ENCODE measurements around the gene UNKL. TPM values are rescaled to one million over a fixed set of nuclear protein-coding genes. Genes with fewer than 3 reads are reported as not detected.

The UNKL gene
- total RNA-seq, 2 donors from 2014 or later: 46.4 to 48.3 TPM

- peak overlapping the region; percentile 43 for H3K4me3 Mint-ChIP-seq
- H3K4me1 Mint-ChIP-seq: no peaks in the 10 kb centered on the region
- no peaks in the 10 kb centered on the region for H3K27me3 Mint-ChIP-seq (ENCODE audit: insufficient read depth)
- TF ChIP-seq CTCF (conservative IDR thresholded peaks at IDR 0.05): no peak
- peak; percentile 100 for DNase-seq
- Histone ChIP-seq H3K27me3 (ENCODE audit: control insufficient read depth, insufficient read depth, low read length, poor library complexity, severe bottlenecking) (peaks cover 22% of the 10 kb centered on the region), H3K9me3 (ENCODE audit: control insufficient read depth, low read length) (no peaks in the 10 kb centered on the region), H3K4me1 (ENCODE audit: control insufficient read depth, insufficient read depth, low read length) (no peaks in the 10 kb centered on the region), H3K27ac (ENCODE audit: low read depth, low read length) (no peak overlapping the region), H3K4me3 (ENCODE audit: low read length) (peak overlapping the region; percentile 71), H3K9ac (ENCODE audit: extremely low read depth, low read length, poor library complexity, severe bottlenecking) (no peak overlapping the region), H3K36me3 (ENCODE audit: control insufficient read depth, insufficient read depth, low read length) (no peaks in the 10 kb centered on the region)
- H3K9me3 Mint-ChIP-seq: no peaks in the 10 kb centered on the region
- WGBS, 2 experiments (ENCODE audit: insufficient coverage in 1 of 2, insufficient read length in 1 of 2): 11 to 20% methylated on average over 11 to 49 of the region's 49 CpGs
- H3K27ac Mint-ChIP-seq: no peak overlapping the region
- no peaks in the 10 kb centered on the region for H3K36me3 Mint-ChIP-seq (ENCODE audit: low read depth)
Measured at GRCh38 chr16:1342526-1343427, 71.7 kb downstream of the UNKL start.

GRCh38 chr16:1341495-1342420, 72.7 kb downstream of the UNKL start:
- Histone ChIP-seq H3K4me1 (ENCODE audit: control insufficient read depth, insufficient read depth, low read length) (no peaks in the 10 kb centered on the region), H3K27me3 (ENCODE audit: control insufficient read depth, insufficient read depth, low read length, poor library complexity, severe bottlenecking) (peaks cover 25% of the 10 kb centered on the region), H3K9ac (ENCODE audit: extremely low read depth, low read length, poor library complexity, severe bottlenecking) (no peak overlapping the region), H3K9me3 (ENCODE audit: control insufficient read depth, low read length) (no peaks in the 10 kb centered on the region), H3K27ac (ENCODE audit: low read depth, low read length) (no peak overlapping the region), H3K36me3 (ENCODE audit: control insufficient read depth, insufficient read depth, low read length) (no peaks in the 10 kb centered on the region), H3K4me3 (ENCODE audit: low read length) (no peak overlapping the region)
- 88 to 94% methylated on average over 23 to 39 of the region's 39 CpGs for WGBS, 2 experiments (ENCODE audit: insufficient coverage in 1 of 2, insufficient read length in 1 of 2)
- no peak overlapping the region for H3K27ac Mint-ChIP-seq
- H3K36me3 Mint-ChIP-seq (ENCODE audit: low read depth): no peaks in the 10 kb centered on the region
- H3K4me1 Mint-ChIP-seq: no peaks in the 10 kb centered on the region
- no peak overlapping the region for H3K4me3 Mint-ChIP-seq
- no peak for TF ChIP-seq CTCF (conservative IDR thresholded peaks at IDR 0.05)
- no peaks in the 10 kb centered on the region for H3K9me3 Mint-ChIP-seq
- peaks cover 2% of the 10 kb centered on the region for H3K27me3 Mint-ChIP-seq (ENCODE audit: insufficient read depth)
- no peak for DNase-seq

GRCh38 chr16:1340730-1341494, 73.6 kb downstream of the UNKL start:
- Histone ChIP-seq H3K27ac (ENCODE audit: low read depth, low read length) (no peak overlapping the region), H3K27me3 (ENCODE audit: control insufficient read depth, insufficient read depth, low read length, poor library complexity, severe bottlenecking) (peaks cover 33% of the 10 kb centered on the region), H3K9ac (ENCODE audit: extremely low read depth, low read length, poor library complexity, severe bottlenecking) (no peak overlapping the region), H3K4me1 (ENCODE audit: control insufficient read depth, insufficient read depth, low read length) (no peaks in the 10 kb centered on the region), H3K36me3 (ENCODE audit: control insufficient read depth, insufficient read depth, low read length) (no peaks in the 10 kb centered on the region), H3K9me3 (ENCODE audit: control insufficient read depth, low read length) (no peaks in the 10 kb centered on the region), H3K4me3 (ENCODE audit: low read length) (no peak overlapping the region)
- DNase-seq: no peak
- no peak overlapping the region for H3K4me3 Mint-ChIP-seq
- no peak overlapping the region for H3K27ac Mint-ChIP-seq
- no peak for TF ChIP-seq CTCF (conservative IDR thresholded peaks at IDR 0.05)
- H3K27me3 Mint-ChIP-seq (ENCODE audit: insufficient read depth): peaks cover 10% of the 10 kb centered on the region
- H3K4me1 Mint-ChIP-seq: no peaks in the 10 kb centered on the region
- no peaks in the 10 kb centered on the region for H3K36me3 Mint-ChIP-seq (ENCODE audit: low read depth)
- no peaks in the 10 kb centered on the region for H3K9me3 Mint-ChIP-seq
- 89 to 90% methylated on average over 30 to 36 of the region's 36 CpGs for WGBS, 2 experiments (ENCODE audit: insufficient coverage in 1 of 2, insufficient read length in 1 of 2)

Measured in endodermal cell (in vitro differentiated cells).